Measurements from ENCODE around the gene GPX3.

GRCh38 chr5:150993422-150993821 is 27.0 kb upstream of the GPX3 start:
- TF ChIP-seq POLR2A (IDR thresholded peaks at IDR 0.05) (no peak), CTCF (IDR thresholded peaks at IDR 0.05) (no peak)
